ENCODE results near the gene FRZB.
"Not testable (repeated sequence)": the region's sequence is repeated elsewhere in the genome, so short reads cannot be mapped to it uniquely, and the experiment has no call there.

FRZB gene

GRCh38 chr2:182866461-182867406, at the start of gene FRZB:
Gene FRZB, minus strand, starts transcription at chr2:182866637. Its CDS starts 85 bp downstream, at chr2:182866552.
- DNase-seq (ENCODE audit: low read depth), result no peak

GRCh38 chr2:182915369-182916326, 49.2 kb upstream of the FRZB start:
- DNase-seq (ENCODE audit: low read depth), result no peak

GRCh38 chr2:182914852-182915251, 48.4 kb upstream of the FRZB start:
- DNase-seq (ENCODE audit: low read depth), result no peak

GRCh38 chr2:182913064-182913463, 46.6 kb upstream of the FRZB start:
- no peak for DNase-seq (ENCODE audit: low read depth)

GRCh38 chr2:182912518-182912915, 46.1 kb upstream of the FRZB start:
- DNase-seq (ENCODE audit: low read depth), result no peak

GRCh38 chr2:182911813-182912517, 45.5 kb upstream of the FRZB start:
- DNase-seq (ENCODE audit: low read depth), result no peak

- DNase-seq (ENCODE audit: low read depth), result no peak
Measured at GRCh38 chr2:182910965-182911364, 44.5 kb upstream of the FRZB start.

GRCh38 chr2:182907081-182907830, 40.8 kb upstream of the FRZB start:
- DNase-seq (ENCODE audit: low read depth), result no peak

GRCh38 chr2:182906454-182906853, 40.0 kb upstream of the FRZB start:
- DNase-seq (ENCODE audit: low read depth), result no peak

GRCh38 chr2:182904844-182905243, 38.4 kb upstream of the FRZB start:
- no peak for DNase-seq (ENCODE audit: low read depth)

- DNase-seq (ENCODE audit: low read depth), result no peak
Measured at GRCh38 chr2:182903566-182903965, 37.1 kb upstream of the FRZB start.

- DNase-seq (ENCODE audit: low read depth), result no peak
Measured at GRCh38 chr2:182901748-182902147, 35.3 kb upstream of the FRZB start.

- no peak for DNase-seq (ENCODE audit: low read depth)
Measured at GRCh38 chr2:182898718-182899117, 32.3 kb upstream of the FRZB start.

- no peak for DNase-seq (ENCODE audit: low read depth)
Measured at GRCh38 chr2:182897137-182897536, 30.7 kb upstream of the FRZB start.

- DNase-seq (ENCODE audit: low read depth), result no peak
Measured at GRCh38 chr2:182895798-182896197, 29.4 kb upstream of the FRZB start.

GRCh38 chr2:182895169-182895568, 28.7 kb upstream of the FRZB start:
- DNase-seq (ENCODE audit: low read depth), result no peak

- no peak for DNase-seq (ENCODE audit: low read depth)
Measured at GRCh38 chr2:182894174-182894573, 27.7 kb upstream of the FRZB start.

- no peak for DNase-seq (ENCODE audit: low read depth)
Measured at GRCh38 chr2:182893666-182894065, 27.2 kb upstream of the FRZB start.

- DNase-seq (ENCODE audit: low read depth), result not testable (repeated sequence)
Measured at GRCh38 chr2:182893035-182893434, 26.6 kb upstream of the FRZB start.

GRCh38 chr2:182891611-182892010, 25.2 kb upstream of the FRZB start:
- no peak for DNase-seq (ENCODE audit: low read depth)

GRCh38 chr2:182890773-182891378, 24.4 kb upstream of the FRZB start:
- no peak for DNase-seq (ENCODE audit: low read depth)

All from activated T-cell treated with anti-CD3 and anti-CD28 coated beads for 48 hours (primary cell).